ENCODE data around the gene DPT.

DPT gene

DNA sequence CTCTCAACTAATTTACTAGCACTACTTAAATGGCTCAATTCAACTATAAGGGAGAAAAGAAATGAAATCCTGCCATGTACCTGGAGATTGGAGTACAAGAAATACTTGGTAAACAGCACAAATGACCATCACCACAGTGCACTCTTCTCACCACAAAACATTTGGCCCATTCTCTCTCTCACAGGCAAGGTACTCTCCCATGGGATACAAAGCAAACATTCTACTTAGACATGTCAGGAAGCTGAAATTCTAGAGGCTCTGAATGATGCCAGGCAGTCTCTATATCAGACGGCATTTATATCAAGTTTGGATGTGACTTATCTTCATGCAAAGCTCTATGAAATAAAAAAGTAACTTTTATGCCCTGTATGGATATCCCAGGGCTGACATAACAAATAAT lies 72.5 kb downstream of the DPT start:
- no peak for DNase-seq (ENCODE audit: low read depth in 2 of 2)

- no peak for DNase-seq (ENCODE audit: low read depth in 2 of 2)
Observed at GRCh38 chr1:168654198-168654915, 74.6 kb downstream of the DPT start.

- no peak for DNase-seq (ENCODE audit: low read depth in 2 of 2)
Observed at GRCh38 chr1:168653567-168653966, 75.4 kb downstream of the DPT start.

DNA sequence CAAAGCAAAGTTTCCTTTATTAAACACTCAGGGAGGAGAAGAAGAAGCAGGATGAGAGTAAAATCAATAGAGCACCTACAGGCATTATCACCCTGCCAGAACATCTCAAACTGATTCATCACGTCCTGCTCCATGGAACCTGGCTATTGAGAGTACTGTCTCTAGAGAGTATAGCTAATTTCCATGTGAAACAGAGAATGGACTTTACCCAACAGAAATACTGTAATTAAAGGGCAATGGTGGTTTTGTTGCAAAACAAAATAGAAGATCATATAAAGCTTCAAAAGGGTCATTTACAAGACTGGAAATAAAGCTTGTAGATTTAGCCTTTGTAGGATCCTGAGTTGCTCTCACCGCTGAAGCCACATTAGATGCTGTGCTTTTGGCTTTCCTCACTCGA lies 83.3 kb downstream of the DPT start:
- no peak for DNase-seq (ENCODE audit: low read depth in 2 of 2)
